Amniotic stem cell (primary cell): ENCODE measurements around the gene ALAS1.

Experiments used
- DNase-seq: peaks from one replicate; lab custom pipeline; 2025; lab: John Stamatoyannopoulos, UW

ALAS1 gene

GRCh38 chr3:52198643-52199608 is 966 bp downstream of the ALAS1 start:
- DNase-seq, result no peak

- no peak for DNase-seq
Measured at GRCh38 chr3:52200981-52201679, 3.2 kb downstream of the ALAS1 start.

DNA sequence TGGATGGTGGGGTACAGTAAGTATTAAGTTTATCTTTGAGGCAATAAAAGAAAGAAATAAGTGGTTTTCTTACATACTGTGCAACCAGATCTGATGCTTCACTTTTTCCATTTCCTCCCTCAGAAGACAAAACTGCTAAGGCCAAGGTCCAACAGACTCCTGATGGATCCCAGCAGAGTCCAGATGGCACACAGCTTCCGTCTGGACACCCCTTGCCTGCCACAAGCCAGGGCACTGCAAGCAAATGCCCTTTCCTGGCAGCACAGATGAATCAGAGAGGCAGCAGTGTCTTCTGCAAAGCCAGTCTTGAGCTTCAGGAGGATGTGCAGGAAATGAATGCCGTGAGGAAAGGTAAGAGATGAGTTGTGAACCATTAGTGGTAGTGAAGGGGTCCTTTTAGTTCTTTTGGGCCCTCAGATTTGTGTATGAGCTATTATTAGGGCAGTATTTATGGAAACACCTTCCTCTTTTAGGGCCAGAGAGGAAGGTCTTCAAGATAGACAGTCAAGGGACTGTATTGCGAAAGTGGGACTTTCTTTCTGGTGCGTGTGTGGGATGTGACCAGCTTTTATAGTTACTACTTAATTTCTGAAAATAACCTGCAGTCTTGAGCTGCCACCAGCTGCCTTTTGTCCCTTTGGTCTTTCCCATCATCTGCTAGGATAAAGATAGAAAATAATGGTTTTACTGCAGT is 4.6 kb downstream of the ALAS1 start:
- DNase-seq, result no peak

GRCh38 chr3:52203701-52204100 is 5.7 kb downstream of the ALAS1 start:
- no peak for DNase-seq

GRCh38 chr3:52204337-52205073 is 6.5 kb downstream of the ALAS1 start:
- no peak for DNase-seq

- no peak for DNase-seq
Measured at GRCh38 chr3:52205727-52206372, 7.9 kb downstream of the ALAS1 start.

- no peak for DNase-seq
Measured at GRCh38 chr3:52208556-52208955, 10.6 kb downstream of the ALAS1 start.

GRCh38 chr3:52210037-52210436 is 12.1 kb downstream of the ALAS1 start:
- DNase-seq, result no peak

- no peak for DNase-seq
Measured at GRCh38 chr3:52210550-52211046, 12.6 kb downstream of the ALAS1 start.

GRCh38 chr3:52211268-52211891 is 13.4 kb downstream of the ALAS1 start:
- DNase-seq, result no peak

- no peak for DNase-seq
Measured at GRCh38 chr3:52213005-52213404, 15.0 kb downstream of the ALAS1 start.

GRCh38 chr3:52213901-52214300 is 15.9 kb downstream of the ALAS1 start:
- no peak for DNase-seq

DNA sequence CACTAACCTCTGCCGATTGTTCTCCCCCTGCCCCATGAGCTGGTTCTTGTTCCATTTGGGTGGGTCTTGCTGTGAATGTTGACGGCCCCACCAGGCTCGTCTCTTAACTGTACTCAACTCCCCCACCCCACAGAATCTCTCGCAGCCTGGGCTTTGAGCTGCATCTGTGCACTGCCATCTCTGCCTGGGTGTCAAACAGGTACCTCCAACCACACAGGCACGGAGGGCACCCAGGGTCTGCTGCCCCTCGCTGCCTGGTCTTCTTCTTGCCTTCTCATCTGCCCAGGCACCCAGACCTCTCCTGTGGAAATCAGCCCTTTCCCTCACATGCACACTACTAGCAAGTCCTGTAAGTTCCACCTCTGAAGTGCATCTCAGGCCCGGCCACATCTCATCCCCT is 17.4 kb downstream of the ALAS1 start:
- DNase-seq, result no peak

DNA sequence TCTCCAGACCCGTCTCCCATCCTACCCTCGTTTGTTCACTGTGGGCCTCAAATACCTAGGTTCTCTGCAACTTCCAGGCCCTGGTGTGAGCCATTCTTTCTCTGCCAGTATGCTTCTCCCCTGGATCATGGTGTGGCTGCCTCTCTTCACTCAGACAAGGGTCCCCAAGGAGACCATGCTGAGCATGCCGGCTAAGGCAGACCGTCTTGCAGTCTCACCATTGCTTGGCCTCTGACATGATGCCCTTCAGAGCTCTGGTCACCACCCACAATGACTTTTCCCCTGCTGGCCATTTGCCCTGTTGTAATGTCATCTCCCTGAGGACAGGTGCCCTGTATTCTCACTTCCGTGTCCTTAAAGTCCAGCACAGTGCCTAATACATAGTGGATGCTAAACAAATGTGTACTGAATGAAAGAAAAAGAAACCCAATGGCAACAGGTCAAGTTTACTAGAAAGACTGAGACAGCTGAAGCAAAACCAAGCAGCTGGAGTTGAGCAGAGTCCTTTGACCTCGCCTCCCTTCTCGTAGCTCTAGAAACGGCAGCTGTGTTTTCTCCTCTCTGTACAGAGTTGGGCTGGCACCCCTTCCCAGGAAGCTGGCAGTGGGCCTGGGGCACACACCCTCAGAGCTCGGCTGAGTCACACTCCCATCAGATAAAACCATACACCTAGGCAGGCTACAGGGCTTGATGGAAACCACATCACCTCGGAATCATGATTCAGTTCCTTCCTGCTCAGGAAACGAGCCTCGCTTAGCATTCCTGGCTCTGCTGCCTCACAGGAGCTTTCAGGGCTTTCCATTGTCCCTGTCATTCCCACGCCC is 18.8 kb downstream of the ALAS1 start:
- no peak for DNase-seq

DNA sequence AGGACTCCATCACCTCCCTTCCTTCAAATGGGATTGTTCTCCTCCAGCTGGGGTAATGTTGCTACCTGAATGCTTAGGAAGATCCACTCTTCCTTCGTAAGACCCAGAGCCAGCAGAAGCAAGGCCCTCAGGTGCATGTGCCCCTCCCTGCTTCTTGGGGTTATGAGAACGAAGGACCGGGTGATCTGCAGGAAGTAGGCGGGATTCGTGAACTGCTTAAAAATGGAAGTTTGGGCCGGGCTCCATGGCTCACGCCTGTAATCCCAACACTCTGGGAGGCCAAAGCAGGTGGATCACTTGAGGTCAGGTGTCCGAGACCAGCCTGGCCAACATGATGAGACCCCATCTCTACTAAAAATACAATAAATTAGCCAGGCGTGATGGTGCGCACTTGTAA is 19.4 kb downstream of the ALAS1 start:
- no peak for DNase-seq

DNA sequence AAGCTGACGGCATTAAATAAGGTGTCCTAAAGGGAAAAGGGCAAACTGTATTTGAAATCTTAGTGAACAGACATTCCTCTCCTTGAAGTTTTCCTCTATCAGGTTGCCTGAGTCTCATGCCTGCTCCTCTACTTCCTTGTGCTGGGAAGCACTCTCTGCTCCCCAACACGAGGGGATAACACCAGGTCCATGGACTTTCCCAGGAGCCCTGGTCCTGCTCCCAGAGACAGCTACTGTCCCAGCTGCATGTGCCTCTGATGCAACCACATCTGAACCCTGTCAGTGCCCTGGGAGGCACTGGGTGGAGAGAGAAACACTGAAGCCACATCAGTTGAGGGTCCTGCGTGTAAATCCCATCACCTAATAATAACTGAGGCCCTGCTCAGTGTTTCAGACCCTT is 20.1 kb downstream of the ALAS1 start:
- no peak for DNase-seq

GRCh38 chr3:52218454-52218853 is 20.5 kb downstream of the ALAS1 start:
- no peak for DNase-seq

GRCh38 chr3:52218937-52219650 is 21.1 kb downstream of the ALAS1 start:
- no peak for DNase-seq

GRCh38 chr3:52220380-52221026 is 22.5 kb downstream of the ALAS1 start:
- DNase-seq, result peak; percentile 47
